Fibroblast of skin of left biceps (primary cell): ENCODE data around the gene CEBPB.
"Not testable (repeated sequence)": the region's sequence is repeated elsewhere in the genome, so short reads cannot be mapped to it uniquely, and the experiment has no call there.

Source experiments
- DNase-seq, 2 experiments: peaks; one replicate each; pipeline ENCODE4 v3.0.0-alpha.2; 2013; ENCODE audit warnings: low read depth in 2 of 2

CEBPB gene

DNA sequence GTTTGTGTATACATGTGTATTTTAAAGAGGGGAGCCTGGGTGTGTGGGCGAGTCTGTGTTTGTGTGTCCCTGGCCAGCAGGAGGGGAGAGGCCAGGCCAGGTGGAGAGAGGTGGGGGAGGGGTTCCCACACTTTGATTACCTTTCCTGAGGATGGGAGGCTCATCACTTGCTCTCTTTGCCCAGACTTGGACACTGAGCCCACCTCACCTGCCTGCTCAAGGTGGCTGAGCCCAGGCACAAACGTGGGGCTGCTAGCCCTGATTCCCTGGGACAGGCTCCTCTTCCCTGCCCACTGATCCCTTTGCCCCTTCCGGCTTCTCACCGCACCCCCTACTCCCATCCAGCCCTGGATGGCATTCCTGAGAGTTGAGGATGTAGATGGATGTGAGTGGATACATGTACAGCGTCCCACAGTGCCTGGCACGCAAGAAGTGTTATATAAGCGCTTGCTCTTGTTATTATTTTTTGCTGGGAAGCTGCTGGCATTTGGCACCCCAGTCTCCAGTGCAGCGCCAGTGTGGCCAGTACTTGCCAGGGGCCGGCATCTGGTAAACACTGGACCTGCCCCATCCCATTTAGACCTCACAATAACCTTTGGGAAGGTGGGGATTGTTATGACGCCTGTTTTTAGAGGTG is 2.7 kb downstream of the CEBPB start:
- DNase-seq = no peak

DNA sequence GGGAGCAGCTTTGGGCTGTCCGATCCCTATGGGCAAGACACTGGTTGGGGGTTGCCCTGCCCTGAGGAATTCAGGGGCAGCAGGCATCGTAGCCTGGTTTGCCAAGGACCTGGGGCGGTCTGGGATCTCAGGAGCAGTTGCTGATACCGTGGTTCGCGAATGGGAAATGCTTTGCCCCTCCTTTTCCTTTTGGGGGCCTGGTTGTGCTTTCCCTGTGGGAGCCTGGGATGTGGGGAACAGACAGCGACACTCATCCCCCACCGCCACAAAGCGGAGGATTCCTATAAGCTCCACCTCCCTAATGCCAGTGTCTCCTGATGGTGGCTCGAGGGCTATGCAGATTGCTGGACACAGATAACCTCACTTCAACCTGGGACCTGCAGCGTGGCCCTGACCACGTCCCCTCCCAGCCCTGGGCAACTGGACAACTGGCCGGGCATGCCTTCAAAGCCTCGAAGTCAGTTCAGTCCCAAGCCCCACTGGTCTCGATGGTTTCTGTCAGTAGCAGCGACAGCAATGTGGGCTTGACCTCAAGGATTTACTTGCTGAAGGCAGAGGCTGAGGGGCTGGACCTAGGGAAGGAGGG is 3.3 kb downstream of the CEBPB start:
- DNase-seq = no peak

DNA sequence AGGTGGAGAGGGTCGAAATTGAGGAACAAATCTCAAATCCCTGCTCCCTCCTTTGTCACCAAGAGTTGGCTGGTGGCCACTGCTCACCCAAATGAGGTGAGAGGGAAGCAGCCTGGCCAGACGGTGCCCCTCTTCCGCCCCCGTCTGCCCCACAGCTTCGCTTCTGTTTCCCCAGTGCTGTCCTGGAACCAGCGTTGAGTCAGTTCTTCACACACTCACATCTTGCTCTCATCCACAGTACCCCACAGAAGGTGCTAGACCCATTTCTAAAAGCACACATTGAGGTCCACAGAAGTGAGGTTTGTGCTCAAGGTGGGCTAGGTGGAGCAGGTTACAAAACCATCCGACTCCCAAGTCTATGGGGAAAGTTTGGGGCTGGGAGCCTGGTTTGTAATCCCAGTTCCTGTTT is 3.8 kb downstream of the CEBPB start:
- no peak for DNase-seq

DNA sequence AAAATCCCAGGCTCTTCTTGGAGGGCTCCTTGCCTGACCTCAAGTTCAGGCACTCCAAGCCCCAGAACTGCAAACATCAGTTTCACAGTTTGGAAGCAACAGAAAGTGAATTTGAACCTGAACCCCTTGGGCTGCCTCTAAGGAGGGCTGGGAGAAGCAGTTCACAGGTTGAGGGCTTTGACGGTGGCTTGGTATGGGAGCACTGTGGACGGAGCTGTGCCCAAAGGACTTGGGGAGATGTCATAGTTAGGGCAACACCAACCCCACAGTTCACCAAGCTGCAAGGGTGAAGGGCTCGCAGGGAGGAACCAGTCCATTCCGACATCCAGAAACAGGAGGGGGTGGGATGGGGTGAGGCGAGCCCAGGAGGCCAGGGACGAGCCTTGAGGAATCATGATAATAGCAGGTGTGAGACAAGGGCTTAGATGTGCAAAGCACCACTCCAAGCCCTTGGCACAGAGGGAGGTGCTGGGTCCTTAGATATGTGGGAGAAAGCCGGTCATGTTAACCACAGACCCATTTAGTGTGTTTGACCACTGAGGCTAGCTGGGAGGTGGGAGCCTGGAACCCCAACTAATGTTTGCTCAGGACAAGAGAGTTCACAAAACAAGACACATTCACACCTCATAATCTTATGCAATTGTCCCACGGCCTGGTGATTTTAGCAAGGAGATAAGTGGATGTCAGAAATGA is 4.3 kb downstream of the CEBPB start:
- DNase-seq = no peak

DNA sequence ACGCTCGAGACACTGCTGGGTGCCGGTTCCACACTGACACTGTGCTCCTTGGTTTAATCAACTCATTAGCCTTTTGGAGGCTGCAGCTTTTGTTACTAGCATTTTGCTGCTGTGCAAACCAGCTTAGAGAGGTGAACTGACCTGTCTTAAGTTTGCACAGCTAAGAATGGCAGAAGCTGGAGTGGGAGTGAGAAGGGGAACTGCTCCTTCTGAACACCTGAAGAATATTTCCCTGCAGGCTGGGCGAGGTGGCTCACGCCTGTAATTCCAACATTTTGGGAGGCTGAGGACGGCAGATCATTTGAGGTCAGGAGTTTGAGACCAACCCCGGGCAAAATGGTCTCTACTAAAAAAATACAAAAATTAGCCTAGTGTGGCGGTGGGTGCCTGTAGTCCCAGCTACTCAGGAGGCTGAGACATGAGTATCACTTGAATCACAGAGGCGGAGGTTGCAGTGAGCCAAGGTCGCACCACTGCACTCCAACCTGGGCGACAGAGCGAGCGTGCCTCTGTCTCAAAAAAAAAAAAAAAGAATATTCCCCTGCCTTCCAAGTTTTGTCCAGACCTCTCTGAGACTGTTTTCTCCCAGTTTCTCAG is 5.0 kb downstream of the CEBPB start:
- no peak for DNase-seq

DNA sequence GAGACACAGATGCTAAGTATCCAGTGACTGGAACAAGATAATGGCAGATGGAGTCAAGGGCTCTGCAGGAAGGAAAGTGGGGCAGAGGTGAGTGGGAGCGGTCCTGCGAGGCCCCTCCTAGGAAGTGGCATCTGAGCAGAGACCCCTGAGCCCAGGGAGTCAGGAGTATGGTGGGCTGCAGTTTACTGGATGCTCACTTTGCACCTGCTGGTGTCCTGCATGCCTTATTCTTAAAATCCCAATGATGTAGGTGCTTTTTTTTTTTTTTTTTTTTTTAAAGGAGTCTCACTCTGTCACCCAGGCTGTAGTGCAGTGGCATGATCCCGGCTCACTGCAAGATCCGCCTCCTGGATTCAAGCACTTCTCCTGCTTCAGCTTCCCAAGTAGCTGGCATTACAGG is 5.6 kb downstream of the CEBPB start:
- no peak for DNase-seq

DNA sequence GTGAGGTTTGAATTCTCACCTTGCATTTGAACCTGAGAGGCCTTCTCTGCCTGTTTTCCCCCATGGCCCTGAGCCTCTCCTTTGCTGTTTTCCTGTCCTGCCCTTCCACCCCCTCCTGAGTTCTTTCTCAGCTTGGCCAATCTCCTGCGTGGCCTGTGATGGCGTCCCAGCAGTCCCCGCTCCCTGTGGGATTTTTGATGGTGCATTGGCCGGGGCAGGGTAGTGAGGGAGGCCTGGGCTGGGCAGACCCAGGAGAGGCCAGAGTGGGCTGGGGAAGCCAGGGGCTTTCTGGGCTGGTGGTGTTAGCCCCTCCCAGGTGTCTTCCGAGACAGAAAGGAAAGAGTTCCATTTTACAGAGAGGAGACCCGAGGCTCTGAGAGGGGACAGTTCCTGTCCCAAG is 6.3 kb downstream of the CEBPB start:
- no peak for DNase-seq

DNA sequence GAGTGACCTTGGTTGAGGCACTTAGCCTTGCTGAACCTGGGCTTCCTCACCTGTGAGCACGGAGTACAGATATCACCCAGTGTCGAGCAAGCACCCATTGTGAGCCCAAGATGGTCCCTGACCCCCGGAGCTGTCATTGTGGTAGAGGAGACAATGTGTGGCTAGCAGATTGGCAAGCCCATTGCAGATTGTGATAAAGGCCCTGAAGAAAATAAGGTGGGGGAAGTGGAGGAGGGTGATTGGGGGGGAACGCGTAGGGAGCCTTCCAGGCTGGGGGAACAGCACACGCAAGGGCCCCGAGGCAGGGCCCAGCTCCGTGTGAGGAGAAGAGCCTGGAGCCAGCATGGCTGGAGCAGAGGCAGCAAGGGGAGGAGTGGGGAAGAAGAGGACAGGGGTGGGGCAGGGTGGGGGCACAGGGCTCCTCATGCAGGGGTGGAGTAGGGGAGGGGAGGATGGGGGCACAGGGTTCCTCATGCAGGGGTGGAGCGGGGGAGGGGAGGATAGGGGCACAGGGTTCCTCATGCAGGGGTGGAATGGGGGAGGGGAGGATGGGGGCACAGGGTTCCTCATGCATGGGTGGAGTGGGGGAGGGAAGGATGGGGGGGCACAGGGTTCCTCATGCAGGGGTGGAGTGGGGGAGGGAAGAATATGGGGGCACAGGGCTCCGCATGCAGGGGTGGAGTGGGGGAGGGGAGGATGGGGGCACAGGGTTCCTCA is 7.0 kb downstream of the CEBPB start:
- no peak for DNase-seq

DNA sequence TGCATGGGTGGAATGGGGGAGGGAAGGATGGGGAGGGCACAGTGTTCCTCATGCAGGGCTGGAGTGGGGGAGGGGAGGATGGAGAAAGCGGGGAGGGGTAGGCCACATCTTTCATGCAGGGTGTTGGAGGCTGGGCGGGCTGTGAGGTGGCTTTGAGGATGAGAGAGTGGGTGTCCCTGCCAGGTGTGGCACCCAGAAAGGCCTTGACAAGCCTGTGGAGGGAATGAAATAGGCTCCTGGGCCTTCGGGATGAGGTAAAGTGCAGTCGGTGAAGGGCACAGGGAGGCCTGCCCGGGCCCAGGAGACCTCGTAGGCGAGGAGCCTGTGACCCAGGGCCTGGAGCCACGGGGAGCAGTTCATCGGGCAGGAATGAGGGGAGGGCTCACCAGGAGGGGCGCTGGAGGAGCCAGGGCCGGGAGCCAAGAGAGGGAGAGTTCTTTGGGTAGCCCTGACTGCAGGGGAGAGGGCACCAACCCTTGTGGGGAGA is 7.6 kb downstream of the CEBPB start:
- DNase-seq = no peak

DNA sequence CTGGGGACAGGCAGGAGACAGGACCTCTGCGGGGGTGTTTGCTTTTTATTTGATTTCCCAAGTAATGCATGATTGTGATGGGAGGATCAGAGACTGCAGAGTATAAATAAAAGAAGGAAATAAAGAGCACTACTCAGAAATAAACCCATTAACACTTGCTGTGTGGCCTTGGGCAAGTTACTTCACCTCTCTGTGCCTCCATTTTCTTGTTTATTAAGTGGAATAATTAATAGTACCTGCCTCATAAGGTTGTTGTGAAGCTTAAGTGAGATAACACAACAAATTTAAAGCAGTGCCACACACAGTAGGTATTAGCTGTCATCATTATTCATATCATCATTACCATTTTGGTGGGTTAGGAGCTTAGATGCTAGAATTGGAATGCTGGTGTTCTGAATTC is 8.1 kb downstream of the CEBPB start:
- DNase-seq = no peak

DNA sequence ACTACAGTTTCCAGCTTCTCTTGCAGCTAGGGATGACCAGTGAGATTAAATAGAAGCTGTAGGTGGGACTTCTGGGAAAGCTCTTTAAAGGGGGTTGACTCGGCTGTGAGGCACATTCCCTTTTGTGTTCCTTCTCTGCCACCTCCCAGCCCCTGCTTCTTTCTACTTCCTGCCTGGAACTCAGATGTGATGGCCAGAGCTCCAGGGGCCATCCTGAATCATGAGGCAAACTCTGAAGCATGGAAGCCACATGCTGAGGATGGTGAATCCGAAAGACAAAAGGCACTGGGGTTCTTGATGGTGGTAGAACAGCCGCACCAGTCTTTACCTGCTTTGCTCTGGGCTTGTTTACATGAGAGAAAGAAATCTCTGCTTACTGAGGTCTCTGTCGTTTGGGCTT is 9.1 kb downstream of the CEBPB start:
- DNase-seq = no peak

DNA sequence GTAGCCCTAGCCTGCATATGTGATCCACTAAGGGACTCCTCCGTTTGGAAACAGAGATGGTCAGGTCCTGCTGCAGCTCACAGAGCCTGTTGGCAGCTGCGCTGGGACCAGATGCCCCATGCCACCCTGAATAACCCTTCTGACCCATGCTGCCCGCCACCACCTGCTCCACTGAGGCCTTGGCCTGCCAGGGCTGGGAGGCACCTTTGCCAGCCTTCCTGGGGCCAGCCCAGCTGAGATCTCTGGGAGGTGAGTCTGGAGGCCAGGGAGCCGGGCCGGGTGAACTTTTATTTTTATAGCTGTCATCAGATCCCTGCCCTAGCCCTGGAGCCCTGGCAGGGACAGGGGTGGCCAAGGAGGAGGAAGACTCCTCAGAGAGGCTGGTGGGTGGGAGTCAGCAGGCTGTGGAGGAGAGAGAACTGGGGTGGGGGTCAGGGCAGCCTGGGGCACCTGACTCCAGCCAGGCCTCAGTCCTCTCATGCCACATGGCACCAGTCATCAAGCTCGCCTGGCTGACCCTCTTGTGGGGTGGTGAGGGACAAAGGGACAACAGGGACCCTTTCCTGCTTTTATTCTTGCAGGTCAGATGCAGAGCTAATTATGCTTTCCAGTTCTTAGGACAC is 10.0 kb downstream of the CEBPB start:
- DNase-seq = no peak

DNA sequence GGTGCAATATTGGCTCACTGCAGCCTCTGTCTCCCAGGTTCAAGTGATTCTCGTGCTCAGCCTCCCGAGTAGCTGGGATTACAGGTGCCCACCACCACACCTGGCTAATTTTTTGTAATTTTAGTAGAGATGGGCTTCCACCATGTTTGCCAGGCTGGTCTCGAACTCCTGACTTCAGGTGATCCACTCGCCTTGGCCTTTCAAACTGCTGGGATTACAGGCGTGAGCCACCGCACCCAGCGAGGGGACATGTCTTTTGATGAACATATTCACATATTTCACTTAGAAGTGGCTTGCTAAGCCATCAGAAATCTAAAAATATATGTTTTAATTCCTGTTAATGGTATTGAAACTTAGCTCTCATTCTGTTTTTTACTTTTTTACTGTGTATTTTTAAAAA is 11.1 kb downstream of the CEBPB start:
- not testable (repeated sequence) for DNase-seq

DNA sequence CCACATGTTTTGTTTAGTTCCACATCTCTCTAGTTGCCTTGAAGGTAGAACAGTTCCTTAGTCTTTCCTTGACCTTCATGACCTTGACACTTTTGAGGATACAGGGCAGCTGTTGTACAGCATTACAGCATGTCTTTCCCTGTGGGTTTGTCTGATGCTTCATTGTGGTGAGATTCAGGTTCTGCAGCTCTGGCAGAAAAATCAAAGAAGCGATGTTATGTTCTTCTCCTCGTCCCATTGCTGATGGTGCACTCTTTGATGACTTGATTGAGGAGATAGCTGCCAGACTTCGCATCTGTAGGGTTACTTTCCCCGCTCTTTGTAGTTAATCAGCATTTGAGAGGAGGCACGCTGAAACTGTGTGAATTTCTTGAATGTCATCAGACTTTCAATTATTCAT is 12.0 kb downstream of the CEBPB start:
- no peak for DNase-seq

DNA sequence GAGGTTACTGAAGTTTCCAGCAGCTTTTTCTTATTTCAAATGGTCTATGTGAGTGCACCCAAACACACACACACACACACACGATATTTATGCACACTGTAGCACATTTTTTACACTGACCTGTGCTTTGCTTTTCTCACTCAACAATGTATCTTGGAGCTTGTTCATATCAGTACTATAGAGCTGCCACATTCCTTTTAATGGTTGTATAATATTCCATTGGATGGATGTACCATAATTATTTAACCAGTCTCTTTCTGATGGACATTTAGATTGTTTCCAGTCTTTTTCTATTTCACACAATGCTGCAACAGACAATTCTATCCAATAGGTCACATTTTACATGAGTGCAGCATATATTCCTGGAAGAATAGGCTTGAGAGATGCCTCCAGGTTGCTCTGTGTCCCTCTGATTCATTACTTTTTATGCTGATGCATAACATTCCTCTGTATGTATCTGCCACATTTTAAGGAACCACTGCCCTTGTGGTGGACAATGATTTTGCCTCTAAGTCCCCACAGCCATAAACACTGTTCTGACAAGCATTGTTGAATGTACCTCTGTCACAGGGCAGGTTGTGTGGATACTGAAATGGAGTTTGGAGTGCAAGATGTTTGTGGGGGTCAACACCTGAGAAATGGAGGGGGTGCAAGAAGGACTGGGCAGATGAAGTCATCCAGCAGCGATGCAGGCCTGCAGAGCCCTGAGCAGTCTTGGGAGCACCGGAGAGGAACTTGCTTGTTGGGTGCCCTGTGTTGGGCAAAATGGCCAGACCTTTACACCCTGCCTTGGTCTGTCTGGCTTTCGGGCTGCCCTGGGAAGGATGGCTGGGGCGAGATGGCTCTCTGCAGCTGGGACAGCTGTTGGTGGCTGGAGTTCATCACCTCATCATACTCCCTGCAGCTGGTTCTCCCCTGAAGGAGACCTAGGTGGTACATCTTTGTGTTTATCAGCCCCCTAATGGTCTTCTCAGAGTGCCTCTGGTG is 13.6 kb downstream of the CEBPB start:
- no peak for DNase-seq

DNA sequence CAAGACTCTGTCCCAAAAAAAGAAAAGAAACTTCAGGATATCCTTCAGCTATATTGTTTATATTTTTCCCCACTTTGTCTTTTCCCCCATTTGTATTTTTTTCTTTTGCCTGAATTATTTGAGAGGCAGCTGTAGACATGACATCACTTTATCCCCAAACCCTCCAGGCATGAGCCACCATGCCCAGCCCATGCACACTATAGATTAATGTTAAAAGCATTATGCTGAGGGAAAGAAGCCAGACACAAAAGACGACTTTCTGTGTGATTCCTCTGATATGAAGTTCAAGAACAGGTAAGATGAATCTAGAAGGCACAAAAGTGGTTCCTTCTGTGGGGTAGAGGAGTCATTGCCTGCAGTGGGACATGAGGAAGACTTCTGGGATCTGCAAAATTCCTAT is 16.4 kb downstream of the CEBPB start:
- DNase-seq = no peak

DNA sequence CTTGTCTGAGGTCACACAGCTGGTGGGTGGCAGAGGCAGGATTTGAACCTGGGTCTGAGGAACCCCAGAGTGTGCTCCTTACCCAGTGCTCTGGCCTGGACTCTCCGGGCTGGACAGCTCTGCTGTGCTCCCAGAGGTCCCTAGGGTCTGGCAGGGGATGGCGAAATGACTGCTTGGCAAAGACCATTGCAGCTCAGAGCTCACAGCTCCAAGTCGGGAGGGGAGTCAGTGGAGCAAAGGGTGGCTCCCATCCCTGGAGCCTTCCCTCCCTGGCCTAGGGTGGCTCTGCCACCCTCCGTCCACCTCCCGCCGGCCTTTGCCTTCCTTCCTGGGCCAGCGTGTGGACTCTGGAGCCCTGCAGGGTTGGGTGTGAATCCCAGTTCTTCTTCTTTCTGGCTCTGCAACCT is 17.5 kb downstream of the CEBPB start:
- DNase-seq = no peak

DNA sequence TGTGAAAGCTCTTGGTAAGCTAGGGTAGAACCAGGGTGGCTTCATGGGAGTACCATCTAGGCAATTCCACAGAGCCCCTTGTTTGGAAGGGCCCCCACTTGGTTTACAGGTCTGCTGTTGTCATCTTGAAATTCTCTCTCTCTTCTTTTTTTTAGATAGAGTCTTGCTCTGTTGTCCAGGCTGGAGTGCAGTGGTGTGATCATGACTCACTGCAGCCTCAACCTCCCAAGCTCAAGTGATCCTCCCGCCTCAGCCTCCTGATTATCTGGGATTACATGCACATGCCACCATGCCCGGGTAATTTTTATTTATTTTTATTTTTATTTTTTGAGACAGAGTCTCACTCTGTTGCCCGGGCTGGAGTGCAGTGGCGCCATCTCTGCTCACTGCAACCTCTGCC is 18.2 kb downstream of the CEBPB start:
- DNase-seq = not testable (repeated sequence)

DNA sequence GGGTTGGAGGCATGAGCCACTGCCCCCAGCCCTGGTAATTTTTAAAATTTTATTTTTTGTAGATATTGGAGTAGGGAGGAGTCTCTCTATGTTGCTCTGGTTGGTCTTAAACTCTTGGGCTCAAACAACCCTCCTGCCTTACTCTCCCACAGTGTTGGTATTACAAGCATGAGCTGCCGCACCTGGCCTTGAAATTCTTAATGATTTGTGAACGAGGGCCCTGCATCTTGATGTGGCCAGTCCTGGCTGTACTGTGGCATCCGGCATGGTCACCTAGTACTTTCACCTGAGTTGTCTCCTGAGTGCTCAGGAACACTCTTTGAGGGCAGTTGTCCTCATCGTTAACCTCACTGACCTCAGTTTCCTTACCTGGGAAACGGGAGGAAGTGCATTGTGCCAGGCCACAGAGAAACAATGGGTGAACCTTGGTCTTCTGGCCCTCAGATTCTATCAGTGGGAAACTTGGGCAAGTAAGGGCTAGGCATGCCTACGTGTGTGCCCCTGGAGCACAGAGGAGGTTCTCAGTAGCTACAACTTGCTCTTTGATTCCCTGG is 19.5 kb downstream of the CEBPB start:
- DNase-seq = no peak

DNA sequence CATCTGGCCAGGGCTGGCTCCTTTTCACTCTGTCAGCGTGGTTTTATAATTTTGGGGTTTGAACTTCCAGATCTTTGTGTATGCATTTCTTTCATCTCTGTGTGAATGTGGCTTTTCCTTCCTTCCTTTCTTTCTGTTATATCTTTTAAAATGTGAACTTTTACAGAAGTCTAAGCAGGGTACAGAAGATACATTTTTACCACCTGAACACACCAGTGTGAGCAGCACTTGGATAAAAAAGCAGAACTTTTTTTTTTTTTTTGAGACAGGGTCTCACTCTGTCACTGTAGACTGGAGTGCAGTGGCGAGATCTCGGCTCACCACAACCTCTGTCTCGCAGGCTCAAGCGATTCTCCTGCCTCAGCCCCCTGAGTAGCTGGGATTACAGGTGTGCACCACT is 20.5 kb downstream of the CEBPB start:
- DNase-seq = no peak
